Mesothelial cell of epicardium (in vitro differentiated cells): ENCODE results near the gene SV2B. TPM values are rescaled to one million over a fixed set of nuclear protein-coding genes. Genes with fewer than 3 reads are reported as not detected.

Experiments
- DNase-seq, 2 experiments: peaks; one replicate each; pipeline ENCODE4 v3.0.0; 2021; ENCODE audit warnings: low spot score in 2 of 2; ENCODE audit not compliant: unreplicated experiment in 2 of 2
- H3K27ac Mint-ChIP-seq: 2 replicates; pipeline ENCODE4 v1.8.0; 2021; ENCODE audit warnings: mixed read lengths
- H3K27me3 Mint-ChIP-seq: 2 replicates; pipeline ENCODE4 v1.8.0; 2021; ENCODE audit warnings: low read depth, mixed read lengths
- H3K36me3 Mint-ChIP-seq: 2 replicates; pipeline ENCODE4 v1.8.0; 2021; ENCODE audit warnings: mixed read lengths
- H3K4me1 Mint-ChIP-seq: 2 replicates; pipeline ENCODE4 v1.8.0; 2021; ENCODE audit warnings: mixed read lengths
- H3K4me3 Mint-ChIP-seq: 2 replicates; pipeline ENCODE4 v1.8.0; 2021; ENCODE audit warnings: mild to moderate bottlenecking, moderate library complexity, mixed read lengths
- H3K9me3 Mint-ChIP-seq: 2 replicates; pipeline ENCODE4 v1.8.0; 2021; ENCODE audit warnings: mixed read lengths
- CTCF ChIP-seq: fragments of 200-600 bp; sonication (generic); IDR thresholded peaks from one replicate; pipeline ENCODE4 v1.5.0; 2021; ENCODE audit warnings: antibody characterized with exemption; ENCODE audit not compliant: unreplicated experiment
- total RNA-seq: library from RNA; stranded (reverse); gene quantifications from 3 replicates; pipeline ENCODE4 v1.2.1, GENCODE V29; 2021

The SV2B gene
- total RNA-seq, 1 donor from 2014 or later = 0.29 TPM

- H3K4me1 Mint-ChIP-seq = no peaks in the 10 kb centered on the region
- no peak overlapping the region for H3K4me3 Mint-ChIP-seq
- no peaks in the 10 kb centered on the region for H3K9me3 Mint-ChIP-seq
- H3K36me3 Mint-ChIP-seq = no peaks in the 10 kb centered on the region
- H3K27me3 Mint-ChIP-seq = peaks cover 60% of the 10 kb centered on the region
- DNase-seq = no peak
- no peak for TF ChIP-seq CTCF
- H3K27ac Mint-ChIP-seq = no peak overlapping the region
Measured at GRCh38 chr15:91208371-91208770, 108.3 kb downstream of the SV2B start.

- Mint-ChIP-seq H3K27me3 (peaks cover 61% of the 10 kb centered on the region), H3K4me3 (no peak overlapping the region), H3K27ac (no peak overlapping the region), H3K9me3 (peaks cover 5% of the 10 kb centered on the region), H3K4me1 (no peaks in the 10 kb centered on the region), H3K36me3 (no peaks in the 10 kb centered on the region)
- TF ChIP-seq CTCF = no peak
- no peak for DNase-seq
Measured at GRCh38 chr15:91209318-91209717, 109.3 kb downstream of the SV2B start.

GRCh38 chr15:91209726-91210125 lies 109.7 kb downstream of the SV2B start:
- Mint-ChIP-seq H3K27me3 (peaks cover 60% of the 10 kb centered on the region), H3K4me3 (no peak overlapping the region), H3K27ac (no peak overlapping the region), H3K9me3 (peaks cover 5% of the 10 kb centered on the region), H3K4me1 (no peaks in the 10 kb centered on the region), H3K36me3 (no peaks in the 10 kb centered on the region)
- no peak for DNase-seq
- TF ChIP-seq CTCF = no peak

DNA sequence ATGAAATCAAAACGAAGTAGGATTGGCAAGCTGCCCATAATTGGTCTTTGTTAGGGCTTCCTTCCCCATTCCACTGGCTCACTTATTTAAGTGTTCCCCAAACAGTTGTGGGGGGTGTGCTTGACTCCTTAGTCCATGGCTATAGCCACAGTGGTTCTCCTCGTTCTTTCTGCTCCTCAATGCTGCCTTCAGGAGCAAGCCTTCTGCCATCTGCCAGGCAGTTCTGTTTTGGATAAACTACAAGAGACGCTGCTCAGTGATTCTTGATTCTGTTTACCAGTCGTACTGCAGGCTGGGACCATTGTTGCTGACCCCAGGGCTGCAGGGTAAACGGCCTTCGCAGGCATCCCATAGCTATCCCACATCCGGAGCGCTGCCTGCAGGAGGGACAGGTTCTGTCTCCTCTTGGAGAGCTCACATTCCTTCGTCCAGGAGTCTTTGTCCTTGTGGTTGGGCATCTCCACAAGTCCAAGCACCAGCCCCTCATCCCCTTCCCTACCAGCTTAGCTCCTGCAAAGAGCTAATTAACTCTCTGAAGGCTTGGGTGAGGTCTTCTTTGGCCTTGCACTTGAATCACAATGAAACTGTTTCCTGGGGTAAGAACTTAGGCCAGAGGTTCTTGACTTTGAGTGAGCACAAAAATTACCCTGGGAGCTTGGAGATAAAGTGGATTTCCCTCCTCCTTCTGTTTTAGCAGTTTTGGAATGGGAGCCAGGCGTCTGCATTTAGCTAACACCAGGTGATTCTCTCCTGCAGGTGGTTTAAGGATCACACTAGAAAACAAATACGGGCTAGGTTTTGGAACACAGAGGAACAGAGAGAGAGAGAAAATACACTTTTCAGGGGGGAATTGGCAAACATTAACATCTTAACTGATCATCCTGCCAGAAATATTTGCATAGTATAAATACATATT lies 114.9 kb downstream of the SV2B start:
- Mint-ChIP-seq H3K9me3 (peaks cover 5% of the 10 kb centered on the region), H3K27ac (no peak overlapping the region), H3K4me3 (no peak overlapping the region), H3K36me3 (no peaks in the 10 kb centered on the region), H3K27me3 (peaks cover 56% of the 10 kb centered on the region), H3K4me1 (no peaks in the 10 kb centered on the region)
- TF ChIP-seq CTCF = no peak
- DNase-seq = no peak

GRCh38 chr15:91216000-91216399 lies 115.9 kb downstream of the SV2B start:
- Mint-ChIP-seq H3K9me3 (peaks cover 5% of the 10 kb centered on the region), H3K36me3 (no peaks in the 10 kb centered on the region), H3K27ac (no peak overlapping the region), H3K4me3 (no peak overlapping the region), H3K4me1 (no peaks in the 10 kb centered on the region), H3K27me3 (peaks cover 53% of the 10 kb centered on the region)
- DNase-seq = no peak
- no peak for TF ChIP-seq CTCF
